AG09309 (cell line): ENCODE results near the gene HMCN1.
A peak's percentile ranks its signal among the peaks of the same experiment; 100 is the strongest.

ENCODE experiments used
- DNase-seq: peaks from one replicate; pipeline ENCODE4 v3.0.0-alpha.2; 2010; ENCODE audit warnings: low read depth
- H3K4me3 ChIP-seq: 2 replicates; pipeline ENCODE4 v1.5.1; 2011; ENCODE audit warnings: mild to moderate bottlenecking, low read depth, low read length, moderate library complexity; ENCODE audit not compliant: control insufficient read depth
- TF ChIP-seq, protein P1 (sequence below): IDR thresholded peaks from 2 replicates; pipeline ENCODE4 v1.5.1; 2011; ENCODE audit warnings: mild to moderate bottlenecking, low read depth, low read length, inconsistent platforms; ENCODE audit not compliant: insufficient read depth, control insufficient read depth; ENCODE audit errors: missing control alignments

Gene HMCN1

DNA sequence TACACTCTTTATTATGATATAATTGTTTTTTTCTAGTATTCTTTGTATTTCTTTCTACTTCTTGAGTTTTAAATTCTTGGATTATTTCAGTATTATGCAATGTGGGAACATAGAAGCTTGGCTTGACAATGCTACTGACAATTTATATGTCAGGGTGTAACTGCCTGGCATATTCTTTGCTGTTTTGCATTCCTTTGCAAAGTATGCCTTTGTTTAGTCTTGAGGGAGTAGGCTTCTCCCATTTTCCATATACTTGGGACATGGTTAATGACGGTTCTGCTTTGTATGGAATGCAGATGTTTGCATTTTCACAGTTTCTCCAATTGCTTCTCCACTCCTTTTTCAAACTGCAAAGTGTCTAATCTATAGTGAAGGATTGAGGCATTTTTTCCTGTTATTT lies 109.8 kb downstream of the HMCN1 start:
- TF ChIP-seq, protein P1, sequence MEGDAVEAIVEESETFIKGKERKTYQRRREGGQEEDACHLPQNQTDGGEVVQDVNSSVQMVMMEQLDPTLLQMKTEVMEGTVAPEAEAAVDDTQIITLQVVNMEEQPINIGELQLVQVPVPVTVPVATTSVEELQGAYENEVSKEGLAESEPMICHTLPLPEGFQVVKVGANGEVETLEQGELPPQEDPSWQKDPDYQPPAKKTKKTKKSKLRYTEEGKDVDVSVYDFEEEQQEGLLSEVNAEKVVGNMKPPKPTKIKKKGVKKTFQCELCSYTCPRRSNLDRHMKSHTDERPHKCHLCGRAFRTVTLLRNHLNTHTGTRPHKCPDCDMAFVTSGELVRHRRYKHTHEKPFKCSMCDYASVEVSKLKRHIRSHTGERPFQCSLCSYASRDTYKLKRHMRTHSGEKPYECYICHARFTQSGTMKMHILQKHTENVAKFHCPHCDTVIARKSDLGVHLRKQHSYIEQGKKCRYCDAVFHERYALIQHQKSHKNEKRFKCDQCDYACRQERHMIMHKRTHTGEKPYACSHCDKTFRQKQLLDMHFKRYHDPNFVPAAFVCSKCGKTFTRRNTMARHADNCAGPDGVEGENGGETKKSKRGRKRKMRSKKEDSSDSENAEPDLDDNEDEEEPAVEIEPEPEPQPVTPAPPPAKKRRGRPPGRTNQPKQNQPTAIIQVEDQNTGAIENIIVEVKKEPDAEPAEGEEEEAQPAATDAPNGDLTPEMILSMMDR, result no peak
- DNase-seq, result no peak
- H3K4me3 ChIP-seq, result no peak overlapping the region

DNA sequence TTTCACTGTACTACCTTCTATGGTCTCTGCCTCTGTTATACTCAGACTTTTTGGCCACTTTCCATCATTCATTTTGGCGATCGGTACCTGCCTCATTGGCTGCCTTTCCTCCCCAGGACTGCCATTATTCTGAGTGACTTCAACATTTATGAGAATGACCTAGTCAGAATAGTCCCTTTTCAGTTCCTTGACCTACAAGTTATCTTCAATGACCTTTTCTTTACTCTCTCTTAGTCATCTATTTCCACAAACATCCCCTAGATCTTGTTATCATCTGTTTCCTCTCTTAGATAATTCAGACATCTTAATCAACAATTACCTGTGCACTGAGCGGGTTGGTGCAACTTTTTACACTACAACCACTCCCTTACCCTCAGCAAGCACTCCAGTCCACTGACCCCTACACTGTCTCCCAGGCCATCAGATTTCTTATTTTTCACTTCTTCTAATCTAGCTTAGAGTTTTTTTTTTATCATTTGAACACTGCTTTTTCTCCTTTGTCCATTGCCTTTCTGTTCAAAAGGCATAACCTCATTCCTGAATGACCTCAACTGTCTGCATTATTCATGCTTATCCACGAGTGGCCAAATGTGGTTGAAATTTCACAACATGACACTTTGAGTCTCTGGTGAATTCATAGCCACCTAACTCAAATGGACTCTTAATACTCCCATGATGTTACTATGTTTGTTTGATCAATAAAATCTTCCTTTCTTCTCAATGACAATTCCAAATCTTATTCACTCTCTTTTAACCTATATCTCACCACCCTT lies 112.7 kb downstream of the HMCN1 start:
- TF ChIP-seq, protein P1, result no peak
- DNase-seq, result peak; percentile 38
- H3K4me3 ChIP-seq, result no peak overlapping the region

DNA sequence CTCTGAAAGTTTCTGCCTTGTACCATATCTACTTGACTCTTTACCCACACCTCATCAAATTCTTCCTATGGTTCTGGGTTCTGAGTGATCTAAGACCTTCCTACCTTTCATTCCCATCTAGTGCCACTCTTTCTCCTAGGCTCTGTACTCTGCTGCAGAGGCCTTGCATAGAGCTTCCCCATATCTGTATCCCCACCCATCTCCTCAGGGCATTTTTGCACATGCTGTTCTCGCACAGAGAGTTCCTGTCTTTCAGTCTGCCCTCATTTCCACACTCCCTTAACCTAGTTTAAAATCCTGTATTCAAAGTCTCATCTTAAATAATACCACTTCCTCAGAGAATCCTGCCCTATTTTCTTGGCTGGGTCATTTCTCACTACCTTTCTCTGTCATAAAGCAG lies 114.8 kb downstream of the HMCN1 start:
- TF ChIP-seq, protein P1, result no peak
- DNase-seq, result no peak
- H3K4me3 ChIP-seq, result no peak overlapping the region

DNA sequence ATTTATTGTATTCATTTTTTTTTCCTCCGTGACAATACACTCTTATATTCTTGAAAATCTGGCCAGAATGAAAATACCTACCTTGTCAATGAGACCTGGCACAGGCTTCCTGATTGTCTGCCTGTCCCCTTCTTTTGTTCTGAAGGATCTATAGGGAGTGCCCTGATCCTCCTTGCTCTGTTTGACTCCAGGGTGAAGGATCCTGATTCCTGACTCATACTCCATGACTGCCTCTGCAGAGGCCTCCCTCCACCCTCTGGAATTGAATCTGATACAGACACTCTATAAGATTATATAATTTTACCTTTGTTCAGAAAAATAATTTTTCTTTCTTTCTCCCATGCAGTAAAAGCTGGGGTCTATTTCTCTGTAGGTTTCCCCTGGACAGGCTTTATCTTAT lies 116.2 kb downstream of the HMCN1 start:
- no peak overlapping the region for H3K4me3 ChIP-seq
- TF ChIP-seq, protein P1, result no peak
- no peak for DNase-seq

DNA sequence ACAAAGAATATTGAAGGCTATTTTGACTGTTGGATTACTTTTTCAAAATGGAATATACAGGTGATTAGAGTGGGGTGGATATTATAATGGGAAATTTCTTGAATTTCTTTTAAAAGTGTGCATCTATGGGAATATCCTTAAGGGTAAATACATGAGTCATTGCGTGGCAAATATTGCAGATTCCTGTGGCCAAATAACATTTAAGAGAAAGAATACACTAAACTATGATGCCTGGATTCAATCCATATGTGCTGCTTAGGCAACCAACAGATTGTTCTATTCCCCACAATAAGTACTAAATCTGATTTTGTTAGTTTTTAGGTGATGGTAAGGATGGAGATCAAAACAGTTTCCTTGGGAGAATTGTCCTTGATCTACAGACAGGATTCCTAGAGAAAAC lies 119.5 kb downstream of the HMCN1 start:
- DNase-seq, result peak; percentile 76
- H3K4me3 ChIP-seq, result no peak overlapping the region
- TF ChIP-seq, protein P1, result no peak

DNA sequence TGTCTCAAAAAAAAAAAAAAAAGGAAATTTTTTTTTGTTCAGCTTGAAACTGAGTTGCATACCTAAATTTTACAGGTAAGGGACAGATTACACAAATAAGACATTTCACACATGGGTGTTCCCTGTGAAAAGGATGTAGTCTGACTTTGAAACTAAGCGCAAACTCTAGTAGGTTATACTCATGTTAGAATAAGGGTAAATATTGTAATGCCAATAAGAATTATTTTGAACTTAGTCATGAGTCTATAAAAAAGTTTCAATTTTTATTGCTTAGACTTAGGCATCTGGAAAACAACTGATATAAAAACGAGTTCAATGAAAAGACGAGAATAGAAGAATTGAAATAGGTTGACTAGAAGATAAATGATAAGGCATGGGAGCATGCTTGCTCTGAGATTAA lies 122.3 kb downstream of the HMCN1 start:
- DNase-seq, result no peak
- H3K4me3 ChIP-seq, result no peak overlapping the region
- TF ChIP-seq, protein P1, result no peak
